ENCODE measurements around the gene CNTNAP2.
"Not testable (repeated sequence)": the region's sequence is repeated elsewhere in the genome, so short reads cannot be mapped to it uniquely, and the experiment has no call there.

The CNTNAP2 gene

DNA sequence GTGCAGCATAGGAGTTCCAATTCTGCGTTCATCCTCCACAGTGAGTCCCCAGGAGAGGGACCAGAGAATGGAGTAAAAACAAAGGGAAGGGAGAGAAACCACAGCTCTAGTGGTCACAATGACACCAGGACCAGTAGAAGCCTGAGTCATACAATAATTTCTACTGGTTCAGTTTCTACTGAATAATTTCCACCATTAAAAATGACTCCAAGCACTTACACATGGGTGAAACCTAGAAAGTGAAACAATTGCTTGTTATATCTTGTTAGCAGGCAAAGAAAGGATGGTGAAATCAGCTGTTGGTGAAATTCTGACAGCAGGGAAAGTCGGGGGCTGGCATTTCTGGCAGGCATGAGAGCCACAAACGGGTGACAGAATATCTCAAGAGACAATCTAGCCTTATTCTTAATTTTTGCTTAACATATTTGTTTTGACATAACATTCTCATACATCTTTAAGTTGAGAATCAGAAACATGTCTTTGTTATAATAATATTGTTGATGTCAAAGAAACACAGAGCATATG is 1408.2 kb downstream of the CNTNAP2 start:
- no peak for DNase-seq

GRCh38 chr7:147525325-147525724 is 1408.7 kb downstream of the CNTNAP2 start:
- no peak for DNase-seq

- DNase-seq: no peak
These were observed 1419.1 kb downstream of the CNTNAP2 start for GRCh38 chr7:147535701-147536111.

GRCh38 chr7:147539685-147540084 is 1423.1 kb downstream of the CNTNAP2 start:
- DNase-seq: no peak

DNA sequence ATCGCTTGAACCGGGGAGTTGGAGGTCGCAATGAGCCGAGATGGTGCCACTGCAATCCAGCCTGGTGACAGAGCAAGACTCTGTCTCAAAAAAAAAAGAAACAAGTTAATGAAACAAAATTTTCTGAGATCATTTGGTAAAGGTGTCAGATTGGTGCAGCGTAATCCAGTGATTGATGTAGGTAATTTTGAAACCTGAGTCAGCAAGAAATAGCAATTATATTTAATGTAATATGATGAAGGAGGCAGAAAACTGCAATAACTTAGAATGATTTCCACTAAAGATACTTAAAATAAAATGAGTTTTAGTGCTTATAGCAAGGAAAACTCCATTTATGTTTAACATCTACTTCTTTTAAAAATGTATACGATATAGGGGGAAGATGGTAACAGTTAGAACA is 1424.1 kb downstream of the CNTNAP2 start:
- no peak for DNase-seq

GRCh38 chr7:147541261-147541660 is 1424.7 kb downstream of the CNTNAP2 start:
- no peak for DNase-seq

DNA sequence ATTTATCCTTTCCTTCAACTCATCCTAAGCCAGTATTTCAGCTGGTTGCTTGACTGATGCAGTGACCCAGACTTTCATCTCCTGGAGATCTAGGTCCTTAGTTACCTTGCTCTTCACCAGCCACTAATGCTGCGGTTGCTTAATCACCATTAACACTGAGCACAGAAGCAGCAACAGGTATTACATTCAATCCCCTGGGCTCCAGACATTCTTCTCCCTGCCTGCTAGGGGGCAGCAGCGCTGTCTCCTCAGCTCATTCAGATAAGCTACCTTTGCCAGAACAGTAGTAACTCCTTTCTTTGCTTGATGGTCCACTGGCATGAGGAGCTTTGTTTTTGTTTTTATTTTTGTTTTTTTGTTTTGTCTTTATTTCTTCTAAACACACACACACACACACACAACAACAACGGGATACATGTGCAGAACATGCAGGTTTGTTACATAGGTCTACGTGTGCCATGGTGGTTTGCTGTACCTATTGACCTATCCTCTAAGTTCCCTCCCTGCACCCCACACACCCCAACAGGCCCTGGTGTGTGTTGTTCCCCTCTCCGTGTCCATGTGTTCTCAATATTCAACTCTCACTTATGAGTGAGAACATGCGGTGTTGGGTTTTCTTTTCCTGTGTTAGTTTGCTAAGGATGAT is 1430.8 kb downstream of the CNTNAP2 start:
- no peak for DNase-seq

DNA sequence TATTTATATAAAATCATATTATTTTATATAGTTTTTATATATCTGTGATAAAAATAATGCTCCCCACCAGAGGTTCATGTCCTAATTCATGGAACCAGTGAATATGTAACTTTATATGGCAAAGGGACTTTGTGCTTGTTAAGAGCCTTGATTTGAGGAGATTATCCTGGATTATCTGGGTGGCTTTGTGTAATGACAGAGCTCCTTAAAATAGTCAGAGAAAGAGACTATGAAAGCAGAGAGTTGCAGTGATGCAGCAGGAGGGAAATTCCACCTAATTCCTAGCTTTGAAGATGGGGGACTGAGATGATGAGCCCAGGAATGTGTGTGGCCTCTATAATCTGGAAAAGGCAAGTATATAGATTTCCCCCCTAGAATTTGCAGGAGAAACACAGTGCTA is 1439.7 kb downstream of the CNTNAP2 start:
- no peak for DNase-seq

GRCh38 chr7:147563669-147564068 is 1447.1 kb downstream of the CNTNAP2 start:
- no peak for DNase-seq

DNA sequence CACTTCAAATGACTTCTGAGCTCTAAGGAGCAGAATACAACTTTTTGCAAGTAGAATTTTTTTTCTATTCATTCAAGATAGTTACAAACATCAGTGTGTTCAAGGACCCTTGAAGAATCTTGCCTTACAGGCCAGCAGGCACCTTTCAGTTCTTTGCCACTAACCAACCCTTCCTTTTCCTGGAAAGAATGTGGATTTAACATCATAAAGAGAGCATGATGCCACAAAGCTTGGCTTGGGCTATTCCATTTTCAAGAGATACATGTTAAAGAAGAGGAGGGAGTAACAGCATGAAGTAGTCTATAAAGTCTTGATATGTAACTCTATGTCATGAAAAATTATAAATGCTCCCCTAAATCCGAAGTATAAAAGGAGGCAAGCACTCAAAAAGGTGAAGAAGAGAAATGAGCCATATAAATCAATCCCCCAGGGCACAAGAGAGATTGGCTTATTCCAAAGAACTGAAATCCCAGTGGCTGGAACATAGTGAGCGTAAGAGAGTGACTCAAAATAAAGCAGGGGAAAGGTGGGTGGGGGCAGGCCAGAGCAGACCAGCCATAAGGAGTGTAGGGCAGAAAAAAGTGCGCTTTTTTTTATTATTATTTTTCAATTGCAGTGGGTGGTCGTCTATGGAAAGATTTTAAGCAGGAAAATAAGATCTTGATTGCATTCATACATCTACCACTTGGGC is 1448.3 kb downstream of the CNTNAP2 start:
- DNase-seq: no peak

DNA sequence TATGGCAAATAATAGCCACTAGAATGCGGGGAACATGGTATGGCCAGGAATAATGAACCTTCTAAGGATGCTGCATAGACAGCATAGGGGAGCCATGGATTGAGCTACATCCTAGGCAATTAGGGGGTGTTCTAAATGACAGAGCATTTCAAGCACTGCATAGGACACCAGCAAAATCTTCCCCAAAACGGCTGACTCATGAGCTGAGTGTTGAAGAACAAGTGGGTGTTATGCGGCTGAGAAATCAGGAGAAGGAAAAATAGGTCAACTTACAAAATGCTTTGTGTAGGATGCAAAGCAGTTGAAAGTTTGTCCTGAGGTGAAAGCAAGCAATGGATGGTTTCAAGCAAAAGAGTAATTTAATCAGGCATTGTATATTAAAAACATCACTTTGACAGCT is 1450.4 kb downstream of the CNTNAP2 start:
- no peak for DNase-seq

DNA sequence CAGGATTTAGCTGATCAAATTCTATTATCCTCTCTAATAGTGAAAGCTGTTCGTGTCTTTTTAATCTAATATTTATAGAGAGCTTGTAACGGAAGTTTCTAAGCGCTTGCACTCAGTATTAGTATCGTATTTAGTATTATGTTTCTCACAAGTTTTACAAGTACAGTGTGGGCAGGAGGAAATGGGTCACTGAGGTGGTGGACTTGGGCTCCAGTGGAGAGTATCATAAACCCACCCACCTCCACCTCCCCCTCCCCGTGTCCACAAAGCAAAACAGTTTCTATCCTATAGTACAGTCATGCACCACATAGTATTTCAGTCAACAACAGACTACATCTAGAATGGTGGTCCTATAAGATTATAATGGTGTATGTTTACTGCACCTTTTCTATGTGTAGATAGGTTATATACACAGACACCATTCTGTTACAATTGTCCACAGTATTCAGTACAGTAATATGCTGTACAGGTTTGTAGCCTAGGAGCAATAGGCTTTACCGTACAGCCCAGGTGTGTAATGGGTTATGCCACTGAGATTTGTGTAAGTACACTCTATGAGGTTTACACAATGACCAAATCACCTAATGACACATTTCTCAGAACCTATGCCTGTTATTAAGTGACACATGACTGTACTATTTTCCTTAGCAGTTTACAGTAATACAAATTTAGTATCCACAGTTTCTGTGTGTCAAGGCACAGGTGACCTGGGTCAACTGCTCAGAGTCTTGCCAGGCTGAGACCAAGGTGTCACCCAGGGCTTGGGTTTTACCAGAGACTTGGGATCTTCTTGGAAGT is 1452.7 kb downstream of the CNTNAP2 start:
- DNase-seq: no peak

DNA sequence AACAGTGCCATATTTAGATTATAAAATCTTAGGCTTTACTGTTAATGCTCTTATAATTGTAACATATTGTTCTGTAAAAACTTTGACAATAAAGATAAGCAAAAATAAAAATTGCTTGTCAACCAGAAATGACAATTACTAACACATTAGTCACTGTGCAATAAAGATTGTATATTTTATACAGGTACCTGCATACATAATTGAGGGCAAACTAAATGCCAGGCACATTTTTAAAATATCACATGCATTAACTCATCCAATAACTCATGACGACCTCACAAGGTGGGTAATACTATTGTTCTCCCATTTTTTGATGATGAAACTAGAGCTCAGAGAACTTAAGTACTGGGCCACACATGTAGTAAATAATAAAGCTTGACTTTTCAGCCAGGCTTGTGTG is 1453.8 kb downstream of the CNTNAP2 start:
- no peak for DNase-seq

GRCh38 chr7:147571436-147572185 is 1455.0 kb downstream of the CNTNAP2 start:
- DNase-seq: no peak

DNA sequence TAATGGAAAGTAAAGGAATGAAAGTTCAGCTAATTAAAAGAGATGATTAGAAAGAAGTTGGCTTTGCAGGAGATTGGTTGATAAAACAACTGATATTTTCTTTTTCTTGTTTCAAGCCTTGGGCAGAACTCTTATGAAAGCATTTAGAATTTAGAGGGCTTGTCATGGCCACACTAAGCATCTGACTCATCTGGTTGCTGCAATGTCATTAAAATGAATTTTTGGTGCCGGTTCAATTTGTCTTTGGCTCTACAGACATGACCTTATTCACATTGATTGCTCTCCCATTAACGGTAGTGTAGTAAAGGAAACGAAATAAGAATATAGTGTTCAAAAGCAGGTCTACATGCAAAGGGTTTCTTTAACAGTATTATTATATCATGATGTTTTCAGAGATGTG is 1461.6 kb downstream of the CNTNAP2 start:
- no peak for DNase-seq

DNA sequence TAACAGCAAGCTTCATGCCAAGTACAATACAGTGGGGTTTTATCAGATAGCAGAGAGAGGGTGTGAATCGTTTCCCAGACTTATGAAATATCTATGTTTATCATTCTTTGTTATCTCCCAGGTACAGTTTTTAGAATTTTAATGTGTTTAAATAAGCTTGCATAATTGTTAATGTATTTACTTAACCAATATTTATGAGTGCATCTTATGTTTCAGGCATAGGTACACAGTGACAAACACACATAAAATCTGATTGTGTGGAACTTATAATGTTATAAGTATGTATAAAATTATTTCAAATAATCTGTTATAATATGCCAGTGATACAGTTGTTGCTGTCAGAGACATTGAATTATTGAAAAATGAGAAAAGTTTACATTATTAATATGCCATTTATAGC is 1462.5 kb downstream of the CNTNAP2 start:
- no peak for DNase-seq

GRCh38 chr7:147584771-147585193 is 1468.2 kb downstream of the CNTNAP2 start:
- no peak for DNase-seq

GRCh38 chr7:147586110-147586509 is 1469.5 kb downstream of the CNTNAP2 start:
- no peak for DNase-seq

GRCh38 chr7:147586526-147586925 is 1469.9 kb downstream of the CNTNAP2 start:
- DNase-seq: no peak

GRCh38 chr7:147593271-147594057 is 1476.9 kb downstream of the CNTNAP2 start:
- DNase-seq: no peak

DNA sequence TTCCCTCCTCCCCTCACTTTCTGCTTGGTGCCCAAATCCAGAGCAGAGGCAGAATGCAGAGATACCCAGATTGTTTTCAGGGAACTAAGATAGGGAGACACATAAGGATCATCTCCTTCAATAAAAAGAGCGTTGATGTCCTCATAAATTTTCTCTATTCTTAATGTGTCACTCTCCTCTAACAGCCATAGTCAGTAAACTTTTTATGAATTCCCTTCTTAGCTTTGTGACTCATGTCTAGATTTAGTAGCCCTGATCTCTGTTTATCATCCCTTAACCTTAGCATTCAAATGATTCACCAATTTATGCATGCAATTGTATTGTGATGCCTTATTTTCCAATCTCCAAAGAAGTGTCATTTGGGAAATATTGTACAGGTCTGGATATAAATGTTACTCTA is 1478.4 kb downstream of the CNTNAP2 start:
- no peak for DNase-seq

GRCh38 chr7:147598687-147599086 is 1482.1 kb downstream of the CNTNAP2 start:
- not testable (repeated sequence) for DNase-seq
